ENCODE results near the gene SPRED3.
"Not testable (repeated sequence)": the region's sequence is repeated elsewhere in the genome, so short reads cannot be mapped to it uniquely, and the experiment has no call there.

Gene SPRED3

DNA sequence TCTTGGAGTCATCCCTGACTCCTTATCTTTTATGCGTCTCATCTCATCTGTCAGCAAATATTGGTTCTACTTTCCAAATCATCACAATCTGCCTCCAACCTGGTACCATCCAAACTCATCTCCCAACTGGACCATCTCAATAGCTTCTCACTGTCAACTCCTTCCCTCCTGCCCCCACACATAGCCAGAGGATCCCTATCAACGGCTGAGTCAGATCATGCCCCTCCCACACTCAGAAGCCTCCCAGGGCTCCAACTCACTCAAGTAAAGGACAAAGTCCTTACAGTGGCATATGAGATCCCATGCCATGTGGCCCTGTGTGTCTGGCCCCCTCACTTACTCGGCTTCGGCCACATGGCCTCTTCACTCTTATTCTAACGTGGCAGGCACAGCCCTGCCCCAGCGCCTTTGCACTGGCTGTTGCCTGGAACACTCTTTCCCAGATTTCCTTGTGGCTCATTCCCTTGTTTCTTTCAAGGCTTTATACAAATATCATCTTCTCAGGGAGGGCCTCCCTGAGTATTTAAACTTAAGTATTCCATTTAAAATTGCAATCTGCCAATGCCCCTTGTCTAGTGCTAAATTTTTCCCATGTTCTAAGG, 4.3 kb downstream of the SPRED3 start:
- no peak for FAIRE-seq

DNA sequence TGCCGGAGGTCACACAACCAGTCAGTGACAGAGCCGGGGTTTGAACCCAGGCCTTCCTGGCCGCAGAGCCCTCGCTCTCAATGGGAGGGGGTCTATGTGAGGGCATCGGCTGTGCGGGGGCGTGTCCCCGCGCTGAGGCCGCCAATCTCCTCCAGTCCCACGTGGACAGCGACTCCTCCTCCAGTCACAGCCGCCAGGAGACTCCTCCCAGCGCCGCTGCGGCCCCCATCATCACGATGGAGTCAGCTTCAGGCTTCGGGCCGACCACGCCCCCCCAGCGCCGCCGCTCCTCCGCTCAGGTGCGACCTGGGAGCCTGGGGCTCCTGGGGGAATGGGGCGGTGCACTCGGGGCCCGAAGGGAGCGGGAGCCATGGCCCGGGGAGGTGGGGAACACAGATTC, 6.0 kb downstream of the SPRED3 start:
- no peak for FAIRE-seq

DNA sequence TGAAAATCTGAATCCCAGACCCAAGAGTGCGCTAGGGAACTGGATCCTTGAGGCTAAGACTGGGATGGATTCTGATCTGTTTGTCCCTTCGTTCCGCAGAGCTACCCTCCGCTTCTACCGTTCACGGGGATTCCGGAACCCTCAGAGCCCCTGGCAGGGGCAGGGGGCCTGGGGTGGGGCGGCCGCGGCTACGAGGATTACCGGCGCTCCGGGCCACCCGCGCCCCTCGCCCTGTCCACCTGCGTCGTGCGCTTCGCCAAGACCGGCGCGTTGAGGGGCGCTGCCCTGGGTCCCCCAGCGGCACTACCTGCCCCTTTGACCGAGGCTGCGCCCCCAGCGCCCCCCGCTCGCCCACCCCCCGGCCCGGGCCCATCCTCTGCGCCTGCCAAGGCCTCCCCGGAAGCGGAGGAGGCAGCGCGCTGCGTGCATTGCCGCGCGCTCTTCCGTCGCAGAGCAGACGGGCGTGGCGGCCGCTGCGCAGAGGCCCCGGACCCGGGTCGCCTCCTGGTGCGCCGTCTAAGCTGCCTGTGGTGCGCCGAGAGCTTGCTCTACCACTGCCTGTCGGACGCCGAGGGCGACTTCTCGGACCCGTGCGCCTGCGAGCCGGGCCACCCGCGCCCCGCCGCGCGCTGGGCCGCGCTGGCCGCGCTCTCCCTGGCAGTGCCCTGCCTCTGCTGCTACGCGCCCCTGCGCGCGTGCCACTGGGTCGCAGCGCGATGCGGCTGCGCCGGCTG, 7.1 kb downstream of the SPRED3 start:
- FAIRE-seq, result no peak

DNA sequence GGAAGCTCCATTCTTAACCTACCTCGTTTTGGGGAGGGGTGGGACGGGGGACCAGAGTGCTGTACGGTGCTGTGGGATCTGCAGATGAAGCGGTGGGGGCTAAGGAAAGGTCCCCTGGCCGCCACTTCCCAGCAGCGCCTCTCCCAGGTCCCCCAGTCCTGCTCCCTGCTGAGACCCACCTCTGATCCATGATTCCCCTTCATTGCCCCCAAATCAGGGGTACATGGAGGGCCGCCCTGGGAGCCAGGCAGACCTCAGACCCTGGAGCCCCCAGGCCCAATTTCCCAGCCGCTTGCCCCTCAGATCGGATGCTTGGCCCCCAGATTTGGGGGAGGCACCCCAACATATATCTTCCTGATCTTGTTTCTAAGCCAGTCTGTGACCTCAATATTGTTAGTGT, 10.6 kb downstream of the SPRED3 start:
- no peak for FAIRE-seq

DNA sequence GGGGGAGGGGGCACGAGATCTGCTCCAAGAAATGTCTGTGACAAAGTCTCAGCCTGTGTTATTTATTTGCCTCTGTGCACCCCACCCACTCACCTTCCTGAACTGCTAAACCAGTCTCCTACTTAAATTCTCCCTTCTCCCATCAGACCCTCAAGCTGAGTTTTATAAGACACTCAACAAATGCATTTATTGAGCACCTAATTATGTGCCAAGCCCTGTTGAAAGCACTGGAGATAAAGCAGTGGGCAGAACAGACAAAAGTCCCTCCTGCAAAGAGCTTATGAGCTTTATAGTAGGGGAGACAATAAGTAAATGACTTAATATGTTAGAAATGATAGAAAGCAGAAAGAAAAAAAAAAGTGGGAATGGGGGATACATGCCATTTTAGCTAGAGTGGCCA, 11.0 kb downstream of the SPRED3 start:
- FAIRE-seq, result no peak

DNA sequence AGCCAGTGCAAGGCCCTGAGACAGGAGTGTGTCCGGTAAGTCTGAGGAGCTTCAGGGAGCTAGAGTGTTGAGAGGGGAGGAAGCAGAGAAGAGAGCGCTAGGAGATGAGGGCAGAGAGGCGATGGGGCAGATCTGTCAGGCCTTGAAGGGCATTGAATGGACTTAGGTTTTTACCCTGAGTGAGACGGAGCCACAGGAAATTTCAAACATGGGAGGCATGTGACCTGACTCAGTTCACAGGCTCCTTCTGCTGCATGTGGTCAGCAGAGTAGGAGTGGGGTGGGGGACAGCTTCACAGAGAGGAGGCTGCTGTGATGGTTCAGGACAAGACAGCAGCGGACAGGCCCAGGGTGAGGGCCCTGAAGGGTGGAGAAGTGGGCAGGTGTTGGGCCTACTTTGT, 11.9 kb downstream of the SPRED3 start:
- FAIRE-seq, result no peak

DNA sequence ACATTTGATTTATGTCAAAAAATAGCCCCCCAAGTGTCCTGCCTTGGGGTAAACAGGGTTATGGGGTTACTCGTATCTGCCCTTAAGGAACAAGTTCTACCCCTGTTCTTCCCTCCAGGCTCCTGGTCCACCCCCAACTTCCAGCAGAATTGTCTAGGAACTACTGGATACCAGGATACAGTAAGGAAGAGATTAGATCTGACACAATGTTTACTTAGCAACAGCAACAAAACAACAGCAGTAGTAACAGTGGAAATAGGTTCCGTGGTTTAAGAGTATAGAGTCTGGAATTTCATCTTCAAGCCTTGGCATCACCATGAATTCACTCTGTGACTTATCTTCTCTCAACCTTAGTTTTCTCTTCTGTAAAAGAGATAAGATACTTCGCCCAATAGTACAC, 12.7 kb downstream of the SPRED3 start:
- no peak for FAIRE-seq

DNA sequence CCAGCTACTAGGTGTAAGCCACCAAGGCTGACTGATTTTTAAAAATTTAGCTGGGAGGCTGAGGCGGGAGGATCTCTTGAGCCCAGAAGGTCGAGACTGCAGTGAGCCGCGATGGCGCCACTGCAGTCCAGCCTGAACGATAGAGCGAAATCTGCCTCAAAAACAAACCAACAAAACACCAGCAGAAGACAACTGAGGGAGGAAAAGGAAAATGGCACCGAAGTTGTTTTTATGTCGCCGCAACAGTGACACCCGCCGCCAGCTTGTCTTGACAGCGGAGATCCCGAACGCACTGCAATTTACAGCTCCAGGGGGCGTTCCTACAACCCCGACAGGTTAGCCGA, 14.1 kb downstream of the SPRED3 start:
- FAIRE-seq, result no peak

DNA sequence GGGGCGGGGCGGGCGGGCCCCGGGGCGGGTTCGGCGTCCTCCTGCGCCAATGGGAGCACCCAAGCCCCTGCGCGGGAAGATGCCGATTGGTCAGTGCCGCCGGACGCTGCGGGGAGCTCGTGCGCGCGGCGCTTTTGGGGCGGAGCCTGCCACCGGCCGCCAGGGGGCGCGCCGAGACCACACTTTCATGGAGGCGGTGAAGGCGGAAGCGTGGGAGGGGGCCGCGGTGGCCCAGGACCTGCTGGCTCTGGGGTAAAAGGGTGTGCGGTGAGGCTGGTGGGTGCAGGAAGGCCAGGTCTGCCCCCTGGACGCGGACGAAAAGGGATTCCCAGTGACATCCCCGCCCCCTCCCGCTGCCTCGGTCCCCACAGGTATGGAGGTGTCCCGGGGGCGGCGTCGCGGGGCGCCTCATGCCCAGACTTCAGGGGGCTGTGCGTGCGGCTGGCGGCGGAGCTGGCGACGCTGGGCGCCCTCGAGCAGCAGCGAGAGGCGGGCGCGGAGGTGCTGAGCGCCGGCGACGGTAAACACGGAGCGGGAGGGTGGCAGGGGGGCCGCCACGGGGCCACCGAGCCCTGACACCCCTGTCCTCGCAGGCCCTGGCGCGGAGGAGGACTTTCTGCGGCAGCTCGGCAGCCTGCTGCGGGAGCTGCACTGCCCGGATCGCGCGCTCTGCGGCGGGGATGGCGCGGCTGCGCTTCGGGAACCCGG, 14.6 kb downstream of the SPRED3 start, which contains the start of gene FAM98C:
TSS of gene FAM98C (plus strand) at position 127 of the 708 bp plus-strand sequence. CDS start at position 188, 61 bp downstream.
- no peak for FAIRE-seq

DNA sequence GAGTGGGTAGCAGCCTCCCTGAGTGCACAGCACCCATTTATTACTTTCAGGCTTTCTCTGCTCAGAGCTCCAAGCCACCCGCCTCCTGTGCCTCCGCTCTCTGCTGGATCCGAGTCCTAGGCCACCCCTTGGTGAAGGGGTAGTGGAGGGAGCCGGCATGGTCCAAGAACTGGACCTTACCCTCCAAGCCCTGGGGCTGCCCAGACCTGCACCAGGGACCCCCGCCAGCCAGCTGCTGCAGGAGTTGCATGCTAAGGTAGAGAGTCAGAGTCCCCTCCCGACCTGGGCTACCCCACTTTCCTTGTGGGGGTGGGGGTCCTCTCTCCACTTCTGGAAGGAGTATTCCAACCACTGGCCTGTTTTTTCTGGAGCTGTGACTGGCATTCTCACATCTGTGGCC, 16.4 kb downstream of the SPRED3 start:
- FAIRE-seq, result no peak

DNA sequence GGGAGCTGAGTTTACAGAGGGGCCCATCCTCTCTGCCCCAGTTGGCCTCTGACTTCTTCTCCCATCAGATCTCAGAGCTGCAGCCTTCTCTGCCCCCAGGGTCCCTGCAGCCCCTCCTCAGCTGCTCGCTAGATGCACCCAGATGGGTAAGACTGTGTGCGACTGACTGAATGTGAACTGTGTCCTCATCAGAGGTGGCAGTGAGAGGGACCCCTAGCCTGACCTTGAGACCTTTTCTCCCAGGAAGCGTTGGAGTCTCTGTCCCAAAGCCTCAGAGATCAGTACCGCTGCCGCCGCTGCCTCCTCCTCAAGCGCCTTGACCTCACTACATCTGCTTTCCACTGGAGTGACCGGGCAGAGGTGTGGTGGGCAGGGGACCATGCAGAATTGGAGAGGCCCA, 16.8 kb downstream of the SPRED3 start:
- no peak for FAIRE-seq

DNA sequence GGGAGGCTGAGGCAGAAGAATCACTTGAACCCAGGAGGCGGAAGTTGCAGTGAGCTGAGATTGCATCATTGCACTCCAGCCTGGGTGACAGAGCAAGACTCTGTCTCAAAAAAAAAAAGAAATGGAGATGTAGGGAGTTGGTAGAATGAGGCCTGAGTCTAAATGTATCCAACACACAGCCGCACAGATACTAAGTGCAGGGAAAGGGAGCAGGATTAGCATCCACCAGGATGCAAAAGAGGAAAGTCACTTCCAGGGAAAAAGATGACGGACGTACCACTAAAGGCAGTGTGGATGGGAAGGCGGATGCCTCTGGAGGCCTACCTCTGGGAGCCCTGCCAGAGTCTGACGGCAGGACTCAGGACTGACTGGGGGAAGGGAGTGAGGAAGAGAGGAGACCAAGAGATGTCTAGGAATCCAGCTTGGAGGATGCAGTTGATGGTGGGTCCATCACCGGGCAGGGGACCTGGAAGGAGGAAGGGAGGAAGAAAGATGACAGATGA, 21.2 kb downstream of the SPRED3 start:
- no peak for FAIRE-seq

DNA sequence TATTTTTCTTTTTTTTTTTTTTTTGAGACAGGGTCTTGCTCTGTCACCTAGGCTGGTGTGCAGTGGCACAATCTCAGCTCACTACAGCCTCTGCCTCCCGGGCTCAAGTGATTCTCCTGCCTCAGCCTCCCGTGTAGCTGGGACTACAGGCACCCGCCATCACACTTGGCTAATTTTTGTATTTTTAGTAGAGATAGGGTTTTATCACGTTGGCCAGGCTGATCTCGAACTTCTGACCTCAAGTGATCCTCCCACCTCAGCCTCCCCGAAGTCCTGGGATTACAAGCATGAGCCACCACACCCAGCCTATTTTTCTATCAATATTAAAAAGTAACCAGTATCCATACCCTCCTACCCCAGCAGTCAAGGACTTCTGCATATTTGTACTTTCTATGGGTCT, 21.9 kb downstream of the SPRED3 start:
- FAIRE-seq, result not testable (repeated sequence)

DNA sequence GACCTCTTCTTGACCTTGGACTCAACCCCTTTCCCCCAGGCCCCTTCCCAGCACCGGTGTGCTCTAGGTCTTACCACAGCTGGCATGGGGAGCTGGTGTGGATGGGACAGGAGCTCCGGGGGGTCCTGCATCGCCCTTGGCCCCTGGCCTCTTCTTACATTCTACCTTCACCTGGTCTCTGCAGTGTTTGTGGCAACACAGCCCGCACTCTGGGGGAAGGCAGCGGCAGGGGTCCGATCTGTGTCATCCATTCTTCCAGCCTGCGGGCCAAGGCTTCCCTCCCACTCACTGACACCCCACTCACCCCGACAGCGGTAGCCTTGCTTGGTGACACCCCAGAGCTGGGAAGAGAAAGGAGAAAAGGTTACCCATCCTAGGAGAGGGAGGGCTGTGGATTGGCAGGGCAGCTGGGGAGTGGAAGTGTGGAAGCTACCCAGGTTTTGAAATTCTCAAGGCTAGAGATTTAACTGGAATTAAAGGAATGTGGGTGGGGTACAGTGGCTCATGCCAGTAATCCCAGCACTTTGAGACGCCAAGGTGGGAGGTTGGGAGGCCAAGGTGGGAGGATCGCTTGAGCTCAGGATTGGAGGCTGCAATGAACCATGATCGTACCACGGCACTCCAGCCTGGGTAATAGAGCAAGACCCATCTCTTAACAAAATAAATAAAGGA, 22.7 kb downstream of the SPRED3 start:
- no peak for FAIRE-seq

DNA sequence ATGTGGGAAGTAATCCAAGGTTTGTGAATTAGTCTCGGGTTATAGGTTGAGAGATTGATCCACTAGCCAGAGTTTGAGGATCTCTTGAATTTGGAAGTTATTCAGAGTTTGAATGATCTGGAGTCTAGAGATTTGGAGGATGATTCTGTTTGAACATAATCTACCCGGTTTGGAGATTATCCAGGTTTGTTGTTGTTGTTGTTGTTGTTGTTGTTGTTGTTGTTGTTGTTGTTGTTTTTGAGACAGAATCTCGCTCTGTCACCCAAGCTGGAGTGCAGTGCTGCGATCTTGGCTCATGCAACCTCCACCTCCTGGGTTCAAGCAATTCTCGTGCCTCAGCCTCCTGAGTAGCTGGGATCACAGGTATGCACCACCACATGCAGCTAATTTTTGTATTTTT, 23.4 kb downstream of the SPRED3 start:
- not testable (repeated sequence) for FAIRE-seq

DNA sequence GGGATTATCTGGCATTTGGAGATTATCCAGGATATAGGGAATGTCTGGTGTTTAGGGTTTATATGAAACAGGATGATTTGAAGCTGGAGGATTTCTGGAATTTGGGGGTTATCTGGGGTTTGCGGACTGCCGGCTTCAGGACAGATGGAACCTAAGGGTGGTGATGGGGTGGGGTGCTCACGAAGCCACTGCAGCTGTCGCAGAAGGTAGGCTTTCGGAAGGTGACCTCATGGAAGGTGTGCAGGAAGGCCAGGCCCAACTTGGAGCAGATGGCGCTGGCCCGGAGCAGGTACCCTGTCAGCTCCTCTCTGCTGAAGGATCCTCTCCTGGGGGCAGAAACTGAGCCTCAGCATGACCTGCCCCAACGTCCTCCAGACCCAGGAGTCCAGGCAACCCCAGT, 24.0 kb downstream of the SPRED3 start:
- no peak for FAIRE-seq

DNA sequence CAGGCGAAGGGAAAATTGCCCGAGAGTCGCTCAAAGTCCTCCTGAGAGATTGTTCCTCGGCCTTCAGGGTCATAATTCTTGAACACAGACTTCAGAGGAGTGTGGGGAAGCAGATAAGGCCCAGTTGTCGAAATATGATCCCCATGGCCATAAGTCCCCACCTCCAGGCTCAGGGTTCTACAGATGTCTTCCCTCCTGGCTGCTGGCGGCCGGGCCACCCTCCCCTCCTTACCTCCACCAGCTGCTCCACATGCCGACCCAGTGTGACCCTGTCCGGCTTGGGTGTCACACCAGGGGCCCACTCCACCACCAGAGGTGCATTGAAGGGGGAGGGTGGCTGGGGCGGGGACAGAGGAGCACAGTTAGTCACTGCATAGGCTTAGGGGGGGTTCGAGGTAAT, 24.5 kb downstream of the SPRED3 start:
- no peak for FAIRE-seq

DNA sequence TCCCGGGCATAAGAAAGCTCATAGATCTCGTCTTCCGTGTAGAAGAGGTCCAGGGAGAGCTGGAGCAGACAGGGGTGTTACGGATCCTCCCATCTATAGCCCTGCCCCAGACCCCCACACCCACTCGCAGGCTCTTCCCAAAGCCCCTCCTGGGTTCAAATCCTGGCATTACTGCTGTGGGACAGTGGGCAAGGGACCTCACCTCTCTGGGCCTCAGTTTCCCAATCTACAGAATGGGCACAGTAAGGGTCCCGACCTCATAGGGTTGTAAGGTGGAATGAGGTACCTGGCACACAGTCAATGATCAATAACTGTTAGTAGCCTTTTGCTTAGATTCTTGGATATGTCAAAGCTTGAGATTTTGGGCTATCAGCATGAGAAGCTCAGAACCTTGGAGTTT, 24.9 kb downstream of the SPRED3 start:
- FAIRE-seq, result no peak

DNA sequence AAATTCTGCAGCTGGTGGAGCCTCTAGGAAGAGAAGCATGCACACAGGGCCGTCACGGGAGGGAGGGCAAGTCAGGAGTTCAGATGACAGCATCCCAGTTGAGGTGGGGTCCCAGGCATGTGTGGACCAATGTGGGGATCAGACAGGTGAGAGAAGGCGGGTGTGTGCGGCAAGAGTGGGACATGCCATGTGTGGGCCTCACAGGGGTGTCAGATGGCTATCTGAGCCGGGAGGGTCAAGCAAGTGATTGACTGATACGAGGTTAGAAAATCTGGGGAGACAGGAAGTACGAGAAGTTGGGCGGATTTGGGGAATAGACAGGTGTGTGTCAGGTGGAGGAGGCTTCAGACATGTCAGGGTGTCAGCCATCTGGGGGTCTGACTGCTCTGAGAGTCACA, 28.6 kb downstream of the SPRED3 start:
- FAIRE-seq, result no peak

DNA sequence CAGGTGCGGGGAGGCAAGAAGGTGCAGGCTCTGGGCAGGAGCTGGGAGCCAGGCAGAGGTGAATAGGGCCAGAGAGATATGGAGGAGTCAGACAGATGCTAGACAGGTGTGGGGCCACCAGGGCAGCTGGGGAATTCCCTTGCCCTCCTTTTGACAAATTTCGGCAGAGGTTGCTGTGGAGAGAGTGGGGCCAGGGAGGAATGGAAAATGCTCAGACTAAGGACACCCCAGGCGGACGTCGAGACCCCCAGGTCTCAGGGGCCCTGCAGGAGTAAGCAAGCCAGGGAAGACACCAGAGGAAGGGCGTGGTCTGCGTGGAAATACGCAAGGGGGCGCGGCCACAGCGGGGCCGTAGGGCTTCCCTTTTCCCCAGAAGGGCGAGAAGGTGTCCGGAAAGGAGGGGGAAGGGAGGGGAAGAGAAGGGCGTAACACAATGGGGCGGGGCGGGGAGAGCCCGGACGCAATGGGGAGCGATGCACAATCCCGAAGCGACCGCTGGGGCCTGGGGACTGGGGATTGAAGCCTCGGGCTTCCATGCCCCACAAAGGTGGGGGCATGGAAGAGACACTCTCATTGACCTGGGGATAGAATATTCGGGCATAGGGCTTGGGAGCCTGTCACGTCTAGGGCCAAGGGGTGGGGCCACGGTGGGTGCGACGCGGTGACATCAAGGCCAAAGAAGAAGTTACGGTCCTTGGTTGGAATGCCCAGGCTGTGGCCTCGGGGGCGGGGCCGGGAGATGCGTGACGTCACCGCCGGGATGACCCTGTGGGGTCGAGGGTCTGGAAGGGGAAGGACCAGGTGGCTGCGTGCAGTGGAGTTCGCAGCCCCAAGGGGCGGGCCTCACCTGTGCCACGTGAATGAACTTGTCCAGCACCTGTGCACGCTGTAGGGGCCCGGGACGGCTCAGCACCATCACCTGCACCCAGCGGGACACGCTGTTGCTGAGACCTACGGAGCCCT, 29.3 kb downstream of the SPRED3 start:
- no peak for FAIRE-seq

DNA sequence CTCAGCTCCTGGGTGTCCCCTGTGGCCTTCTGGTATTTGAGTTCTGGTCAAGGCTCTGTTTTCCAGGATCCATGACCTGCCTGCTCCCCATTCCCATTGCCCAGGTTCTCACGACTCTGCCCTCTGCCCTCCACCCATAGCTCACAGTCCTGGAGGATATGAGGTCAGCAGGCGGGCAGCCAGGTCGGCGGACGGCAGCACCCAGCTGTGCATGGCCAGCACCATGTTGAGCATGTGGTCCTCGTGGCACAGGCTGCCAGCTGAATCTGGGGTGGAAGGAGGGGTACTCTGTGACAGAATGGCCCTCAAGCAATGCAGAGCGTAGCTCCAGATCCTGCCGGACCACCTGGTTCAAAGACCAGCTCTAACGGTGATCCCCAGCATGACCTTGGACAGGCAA, 32.4 kb downstream of the SPRED3 start:
- FAIRE-seq, result no peak

DNA sequence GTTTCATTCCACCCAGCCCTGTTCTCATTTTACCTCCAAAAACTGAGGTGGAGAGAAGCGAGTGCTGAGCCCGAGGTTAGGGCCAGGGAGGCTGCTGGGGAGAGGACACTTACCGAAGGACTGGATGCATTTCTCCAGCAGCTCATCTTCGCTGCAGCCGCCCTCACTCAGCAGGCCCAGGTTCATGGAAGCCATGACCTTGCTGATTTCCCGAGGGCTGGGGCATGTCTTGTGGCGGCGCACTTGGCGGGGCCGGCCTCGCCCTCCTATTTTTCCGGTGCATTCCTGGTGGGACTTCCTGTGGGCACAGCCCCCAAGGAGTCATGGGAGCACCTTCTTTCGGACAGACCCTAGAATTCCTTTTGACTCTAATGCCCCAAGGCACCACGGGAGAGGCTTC, 33.4 kb downstream of the SPRED3 start:
- FAIRE-seq, result no peak

Measured in G401.6 (cell line).